Measurements from ENCODE around the gene DCK. TPM values are rescaled to one million over a fixed set of nuclear protein-coding genes. Genes with fewer than 3 reads are reported as not detected.

The DCK gene
- 23.3 and 30.7 TPM in 2 replicates for total RNA-seq (2014; rRNA removed; shearing (Covaris generic))
- polyA plus RNA-seq (2015; cell fraction: cytosol; rRNA removed), result 39.7 and 47.1 TPM in 2 replicates
- 20.3 and 23.1 TPM in 2 replicates for polyA plus RNA-seq (2015; cell fraction: nucleus; rRNA removed)

GRCh38 chr4:70993181-70994068 lies at the start of gene DCK:
Gene DCK (plus strand): TSS chr4:70993649. CDS start chr4:70993836, 187 bp downstream.
- DNase-seq (ENCODE audit: low read depth), result peak; percentile 93

GRCh38 chr4:70945046-70945445 lies 48.4 kb upstream of the DCK start:
- DNase-seq (ENCODE audit: low read depth), result peak; percentile 19

DNA sequence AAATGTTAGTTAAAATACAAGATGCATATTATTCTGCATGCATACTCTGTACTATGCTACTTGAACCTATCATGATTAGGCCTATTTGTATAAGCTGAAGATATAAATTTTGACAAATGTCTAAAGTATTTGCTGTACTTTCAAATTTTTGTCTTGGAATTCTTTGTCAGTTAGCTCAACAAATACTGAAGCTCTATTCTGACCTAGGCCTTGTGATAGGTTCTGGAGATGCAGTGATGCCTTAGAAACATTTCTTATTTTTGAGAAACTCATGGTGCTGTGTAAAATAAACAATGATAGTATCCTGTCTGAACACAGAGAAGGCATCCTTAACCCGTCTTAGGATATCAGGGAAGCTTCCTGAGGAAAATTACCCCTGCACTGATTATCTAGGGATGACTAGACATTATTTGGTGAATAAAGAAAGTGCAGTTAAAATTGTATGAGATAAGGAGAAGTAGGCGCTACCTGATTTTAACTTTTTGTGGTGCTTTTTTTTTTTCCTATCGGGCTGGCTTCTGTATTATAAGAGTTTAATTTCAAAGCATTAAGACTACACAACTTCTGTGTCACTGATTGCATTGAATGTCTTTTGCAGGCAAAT lies 47.9 kb upstream of the DCK start:
- DNase-seq (ENCODE audit: low read depth), result no peak

- DNase-seq (ENCODE audit: low read depth), result no peak
These were observed 46.5 kb upstream of the DCK start for GRCh38 chr4:70946939-70947338.

DNA sequence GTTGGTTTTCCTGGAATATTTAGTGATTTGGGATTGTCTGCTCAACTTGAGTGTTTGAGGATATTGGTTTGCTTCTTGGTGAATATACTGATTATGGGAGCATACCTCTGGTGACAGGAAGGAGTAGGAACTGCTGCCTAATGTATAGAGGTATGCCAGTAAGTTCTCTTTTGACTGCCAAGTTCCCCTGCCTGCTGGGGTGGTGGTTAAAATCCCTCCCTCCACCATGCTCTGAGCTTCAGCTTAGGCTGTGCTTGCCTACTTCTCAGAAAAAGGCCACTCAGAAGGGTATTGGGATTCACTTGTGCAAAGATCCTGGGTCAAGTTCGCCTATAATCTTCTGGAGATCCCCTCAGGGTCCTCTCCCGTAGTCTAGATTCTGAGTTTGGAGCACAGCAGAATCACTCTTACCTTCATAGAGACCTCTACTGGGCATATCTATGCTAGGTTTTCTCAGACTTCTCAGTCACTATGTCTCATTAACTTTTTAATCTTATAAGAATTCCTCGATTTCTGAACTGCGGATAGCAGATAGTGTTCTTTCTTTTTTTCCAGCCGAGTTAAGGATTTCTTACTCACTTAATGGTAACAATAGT lies 44.7 kb upstream of the DCK start:
- DNase-seq (ENCODE audit: low read depth), result no peak

DNA sequence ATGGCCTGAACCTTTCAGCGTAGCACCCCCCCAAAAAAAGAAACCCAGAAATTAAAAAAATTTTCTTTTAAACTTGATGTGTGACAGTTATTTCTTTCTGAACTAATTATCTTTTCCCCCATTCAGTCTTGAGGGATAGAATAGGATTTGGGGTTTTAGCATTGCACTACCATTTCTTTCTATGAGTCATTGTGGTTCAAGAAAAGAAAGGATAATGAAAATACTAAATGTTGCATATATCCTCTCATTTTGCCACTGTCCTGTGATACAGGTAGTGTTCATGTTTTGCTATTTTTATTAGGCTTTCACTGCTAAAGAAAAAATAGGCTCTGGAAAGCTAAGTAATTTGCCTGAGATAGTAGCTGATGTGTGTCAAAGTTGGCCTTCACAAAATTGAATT lies 39.4 kb upstream of the DCK start:
- peak; percentile 23 for DNase-seq (ENCODE audit: low read depth)

GRCh38 chr4:70956549-70957210 lies 36.8 kb upstream of the DCK start:
- no peak for DNase-seq (ENCODE audit: low read depth)

- no peak for DNase-seq (ENCODE audit: low read depth)
These were observed 34.8 kb upstream of the DCK start for GRCh38 chr4:70958681-70959080.

- peak; percentile 4 for DNase-seq (ENCODE audit: low read depth)
These were observed 24.4 kb upstream of the DCK start for GRCh38 chr4:70969076-70969475.

- DNase-seq (ENCODE audit: low read depth), result no peak
These were observed 17.2 kb upstream of the DCK start for GRCh38 chr4:70976252-70976651.

- DNase-seq (ENCODE audit: low read depth), result no peak
These were observed 13.9 kb upstream of the DCK start for GRCh38 chr4:70979445-70980008.

DNA sequence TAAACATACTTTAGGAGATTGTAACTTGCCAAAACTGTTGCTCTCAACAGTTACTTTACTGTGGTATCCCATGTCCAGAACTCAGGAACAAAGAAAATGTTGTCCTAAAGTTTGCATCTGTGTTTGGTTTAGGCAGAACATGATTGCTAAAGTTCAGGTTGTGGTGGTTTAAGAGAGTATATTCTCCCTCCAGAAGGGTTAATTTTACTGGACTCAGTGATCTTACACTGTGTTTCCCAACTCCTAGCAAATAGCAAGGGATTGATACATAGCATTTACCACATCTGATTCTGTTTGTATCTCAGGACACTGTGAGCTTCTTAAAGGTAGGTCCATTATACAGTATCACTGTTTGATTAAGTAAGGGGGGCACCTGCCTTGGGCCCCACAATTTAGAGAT lies 13.3 kb upstream of the DCK start:
- no peak for DNase-seq (ENCODE audit: low read depth)

DNA sequence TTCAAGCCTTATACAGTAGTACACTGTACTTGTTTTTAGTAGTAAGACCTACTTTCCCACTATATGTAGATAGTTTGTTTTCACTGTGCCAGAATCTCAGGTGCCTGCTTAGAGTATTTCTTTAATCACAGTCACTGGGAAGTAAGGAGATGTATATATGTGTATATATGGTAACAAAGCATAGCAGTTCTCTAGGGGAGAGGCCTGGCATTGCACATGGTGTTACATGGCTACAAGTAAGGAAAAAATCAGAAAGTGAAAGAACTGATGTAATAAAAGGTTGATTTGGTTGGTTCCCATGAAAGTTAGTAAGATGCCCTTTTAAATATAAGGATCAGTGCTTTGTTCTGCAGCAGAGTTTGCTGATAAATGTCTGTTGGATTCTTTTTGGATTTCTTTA lies 9.3 kb upstream of the DCK start:
- DNase-seq (ENCODE audit: low read depth), result no peak

DNA sequence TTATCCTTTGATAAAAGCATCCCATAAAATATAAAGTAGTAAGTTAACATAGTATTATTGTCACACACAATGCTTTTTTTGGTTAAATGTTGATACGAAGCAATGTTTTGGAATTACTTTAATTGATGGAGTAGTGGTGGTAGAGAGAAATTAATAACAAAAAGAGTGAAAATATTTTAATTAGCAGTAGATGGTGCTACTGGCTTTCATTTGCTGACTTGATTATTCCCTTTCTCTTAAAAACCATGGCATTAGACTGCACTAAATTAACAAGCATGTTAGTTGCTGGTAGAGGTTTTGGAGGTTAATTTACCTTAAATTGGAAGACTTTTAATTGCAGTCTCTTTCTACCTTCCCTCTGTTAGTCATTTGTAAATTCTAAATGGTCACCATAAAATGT lies 8.9 kb upstream of the DCK start:
- DNase-seq (ENCODE audit: low read depth), result no peak

GRCh38 chr4:70991596-70991995 lies 1.9 kb upstream of the DCK start:
- no peak for DNase-seq (ENCODE audit: low read depth)

DNA sequence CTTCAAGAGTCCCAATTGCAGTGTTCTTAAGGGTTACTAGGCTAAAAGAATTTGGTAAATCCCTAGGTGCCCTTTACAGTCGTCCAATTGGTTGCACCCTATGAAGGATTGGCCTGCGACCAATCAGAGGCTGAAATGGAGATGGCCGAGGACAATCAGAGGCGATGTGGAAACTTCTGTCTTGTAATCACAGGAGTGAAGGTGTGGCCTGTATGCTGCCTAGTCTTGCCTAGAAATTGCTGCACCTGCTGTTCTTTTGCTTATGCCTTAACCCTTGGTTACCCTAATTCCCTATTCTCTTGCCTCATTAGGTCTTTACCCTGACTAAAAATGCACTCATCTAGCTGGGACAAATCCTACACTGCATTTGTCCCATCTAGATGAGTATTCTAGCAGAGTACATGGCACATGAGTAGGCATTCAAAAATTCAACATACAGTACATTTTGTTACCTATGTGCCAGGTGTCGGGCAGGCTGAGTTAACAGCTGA lies 1.0 kb upstream of the DCK start:
- no peak for DNase-seq (ENCODE audit: low read depth)

GRCh38 chr4:70994069-70994366 lies 569 bp downstream of the DCK start:
- no peak for DNase-seq (ENCODE audit: low read depth)

GRCh38 chr4:70994387-70995099 lies 1.1 kb downstream of the DCK start:
- no peak for DNase-seq (ENCODE audit: low read depth)

DNA sequence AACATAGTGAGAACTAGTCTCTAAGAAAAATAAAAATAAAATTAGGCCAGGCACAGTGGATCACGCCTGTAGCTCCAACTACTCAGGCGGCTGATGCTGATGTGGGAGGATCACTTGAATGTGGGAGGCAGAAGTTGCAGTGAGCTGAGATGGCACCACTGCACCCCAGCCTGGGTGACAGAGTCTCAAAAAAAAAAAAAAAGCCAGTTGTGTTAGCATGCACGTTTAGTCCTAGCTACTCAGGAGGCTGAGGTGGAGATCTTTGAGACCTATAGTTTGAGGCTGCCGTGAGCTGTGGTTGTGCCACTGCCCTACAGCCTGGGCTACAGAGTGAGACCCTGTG lies 2.5 kb downstream of the DCK start:
- no peak for DNase-seq (ENCODE audit: low read depth)

GRCh38 chr4:70997036-70997435 lies 3.6 kb downstream of the DCK start:
- no peak for DNase-seq (ENCODE audit: low read depth)

GRCh38 chr4:70997546-70997945 lies 4.1 kb downstream of the DCK start:
- no peak for DNase-seq (ENCODE audit: low read depth)

Measured in HT1080 (cell line).